ENCODE data around the gene ANKS1A. TPM values are rescaled to one million over a fixed set of nuclear protein-coding genes. Genes with fewer than 3 reads are reported as not detected.

Gene ANKS1A
- total RNA-seq, 1 donor from 2014 or later: 17.2 TPM

DNA sequence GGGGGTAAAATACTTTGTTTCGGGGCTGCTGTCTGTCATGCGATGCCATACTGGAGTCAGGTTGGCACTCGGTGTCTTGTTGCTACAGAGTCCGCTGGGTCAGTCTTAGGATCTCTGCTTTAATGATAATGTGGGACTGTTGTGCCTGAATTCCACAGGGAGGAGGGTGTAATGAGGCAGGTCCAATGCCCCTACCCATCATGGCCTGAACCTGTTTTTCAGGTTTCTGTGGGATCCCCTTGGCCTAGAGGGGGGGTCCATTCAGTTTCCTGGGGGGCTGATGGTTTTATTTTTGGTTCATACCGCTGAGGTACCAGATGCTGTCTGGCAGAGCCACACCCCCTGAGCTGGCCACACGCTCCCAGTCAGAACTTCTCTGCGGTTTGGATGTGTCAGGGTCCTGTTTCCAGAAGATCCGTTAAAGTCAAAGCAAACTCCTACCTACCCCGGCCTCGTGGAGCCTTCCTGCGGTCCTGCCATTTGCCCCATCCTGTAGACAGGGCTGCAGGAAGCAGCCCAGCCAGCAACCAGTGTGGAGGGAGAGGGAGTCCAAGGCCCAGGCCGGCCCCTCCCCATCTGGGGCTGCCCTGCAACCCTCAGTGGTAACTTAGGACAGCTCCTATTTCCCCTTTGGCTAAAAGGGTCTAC lies 182.4 kb downstream of the ANKS1A start:
- Mint-ChIP-seq H3K4me1 (ENCODE audit: low read depth) (no peaks in the 10 kb centered on the region), H3K4me3 (ENCODE audit: unreplicated experiment) (no peak overlapping the region), H3K9me3 (ENCODE audit: low read depth) (no peaks in the 10 kb centered on the region), H3K27ac (ENCODE audit: unreplicated experiment) (no peak overlapping the region), H3K36me3 (ENCODE audit: low read depth) (peaks cover 15% of the 10 kb centered on the region), H3K27me3 (ENCODE audit: low read depth) (no peaks in the 10 kb centered on the region)
- DNase-seq (ENCODE audit: low spot score): no peak
- TF ChIP-seq, protein P1, sequence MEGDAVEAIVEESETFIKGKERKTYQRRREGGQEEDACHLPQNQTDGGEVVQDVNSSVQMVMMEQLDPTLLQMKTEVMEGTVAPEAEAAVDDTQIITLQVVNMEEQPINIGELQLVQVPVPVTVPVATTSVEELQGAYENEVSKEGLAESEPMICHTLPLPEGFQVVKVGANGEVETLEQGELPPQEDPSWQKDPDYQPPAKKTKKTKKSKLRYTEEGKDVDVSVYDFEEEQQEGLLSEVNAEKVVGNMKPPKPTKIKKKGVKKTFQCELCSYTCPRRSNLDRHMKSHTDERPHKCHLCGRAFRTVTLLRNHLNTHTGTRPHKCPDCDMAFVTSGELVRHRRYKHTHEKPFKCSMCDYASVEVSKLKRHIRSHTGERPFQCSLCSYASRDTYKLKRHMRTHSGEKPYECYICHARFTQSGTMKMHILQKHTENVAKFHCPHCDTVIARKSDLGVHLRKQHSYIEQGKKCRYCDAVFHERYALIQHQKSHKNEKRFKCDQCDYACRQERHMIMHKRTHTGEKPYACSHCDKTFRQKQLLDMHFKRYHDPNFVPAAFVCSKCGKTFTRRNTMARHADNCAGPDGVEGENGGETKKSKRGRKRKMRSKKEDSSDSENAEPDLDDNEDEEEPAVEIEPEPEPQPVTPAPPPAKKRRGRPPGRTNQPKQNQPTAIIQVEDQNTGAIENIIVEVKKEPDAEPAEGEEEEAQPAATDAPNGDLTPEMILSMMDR (IDR thresholded peaks at IDR 0.05): no peak

DNA sequence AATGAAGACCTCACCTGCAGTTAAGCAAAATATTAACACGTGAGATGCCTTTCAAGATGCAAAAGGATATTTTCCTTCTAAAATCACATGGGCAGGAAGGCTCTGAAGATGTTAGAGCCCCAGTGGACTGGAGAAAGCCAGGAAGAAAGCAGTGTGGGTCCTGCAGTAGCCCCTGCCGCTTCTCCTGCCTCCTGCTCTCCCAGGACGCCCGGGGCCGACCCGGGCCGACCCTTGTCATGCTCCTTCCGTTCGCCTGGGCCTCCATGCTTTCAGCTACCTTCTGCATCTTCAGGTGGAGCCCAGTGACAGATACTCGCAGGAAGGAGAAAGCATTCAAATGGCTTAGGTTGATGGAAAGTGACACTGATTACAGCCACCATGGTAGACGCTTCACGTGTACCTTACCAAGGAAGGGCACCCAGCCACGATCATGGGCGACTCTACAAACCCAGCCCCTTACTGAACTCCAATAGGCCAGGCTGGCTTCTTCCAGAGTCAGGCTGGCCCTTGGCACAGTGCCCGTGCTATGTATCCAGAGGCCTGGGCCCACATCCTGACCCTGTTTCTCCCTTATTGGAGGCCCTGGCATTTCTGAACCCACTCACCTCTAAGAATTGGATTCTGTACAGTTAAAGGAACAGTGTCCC lies 183.1 kb downstream of the ANKS1A start:
- Mint-ChIP-seq H3K27ac (ENCODE audit: unreplicated experiment) (no peak overlapping the region), H3K36me3 (ENCODE audit: low read depth) (peaks cover 20% of the 10 kb centered on the region), H3K4me1 (ENCODE audit: low read depth) (no peaks in the 10 kb centered on the region), H3K4me3 (ENCODE audit: unreplicated experiment) (no peak overlapping the region), H3K27me3 (ENCODE audit: low read depth) (no peaks in the 10 kb centered on the region), H3K9me3 (ENCODE audit: low read depth) (no peaks in the 10 kb centered on the region)
- no peak for DNase-seq (ENCODE audit: low spot score)
- TF ChIP-seq, protein P1 (IDR thresholded peaks at IDR 0.05): no peak

DNA sequence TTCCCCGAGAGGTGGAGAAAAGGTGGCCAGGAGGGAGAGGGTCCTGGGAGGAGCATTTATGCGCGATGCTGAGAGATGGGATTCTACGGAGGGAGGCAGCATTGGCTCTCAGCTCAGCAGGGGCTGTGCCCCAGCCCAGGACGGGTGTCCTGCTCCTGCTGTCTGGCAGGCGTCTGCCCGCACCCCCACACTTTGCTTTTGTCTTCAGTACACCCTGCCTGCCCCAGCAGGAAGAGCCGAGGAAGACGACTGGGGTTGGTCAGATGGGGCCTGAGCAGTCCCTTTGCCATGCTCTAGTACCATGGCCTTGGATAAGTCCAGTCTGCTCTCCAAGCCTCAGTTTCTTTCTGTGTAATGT lies 183.6 kb downstream of the ANKS1A start:
- Mint-ChIP-seq H3K36me3 (ENCODE audit: low read depth) (peaks cover 20% of the 10 kb centered on the region), H3K27ac (ENCODE audit: unreplicated experiment) (no peak overlapping the region), H3K4me3 (ENCODE audit: unreplicated experiment) (no peak overlapping the region), H3K9me3 (ENCODE audit: low read depth) (no peaks in the 10 kb centered on the region), H3K4me1 (ENCODE audit: low read depth) (no peaks in the 10 kb centered on the region), H3K27me3 (ENCODE audit: low read depth) (no peaks in the 10 kb centered on the region)
- DNase-seq (ENCODE audit: low spot score): no peak
- TF ChIP-seq, protein P1 (IDR thresholded peaks at IDR 0.05): no peak

DNA sequence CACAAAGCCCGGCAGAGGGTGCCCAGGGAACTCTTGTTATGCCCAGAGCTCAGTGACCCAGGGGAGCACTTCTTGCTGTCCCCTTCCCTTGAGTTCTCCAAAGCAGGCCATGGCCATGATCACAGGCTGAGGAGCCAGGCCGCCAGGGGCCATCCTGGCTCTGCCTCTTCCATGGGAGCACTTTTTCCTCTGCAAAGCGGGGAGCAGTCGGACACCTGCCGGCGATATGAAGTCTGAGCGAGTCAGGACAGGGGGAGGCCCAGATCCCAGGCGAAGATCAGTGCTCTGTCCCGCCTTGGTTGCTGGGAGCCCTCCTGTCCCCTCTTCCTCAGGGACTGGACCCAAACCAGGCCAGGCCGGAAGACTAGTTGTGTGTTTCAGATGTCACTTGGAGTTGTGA lies 184.2 kb downstream of the ANKS1A start:
- H3K4me3 Mint-ChIP-seq (ENCODE audit: unreplicated experiment): no peak overlapping the region
- H3K27me3 Mint-ChIP-seq (ENCODE audit: low read depth): no peaks in the 10 kb centered on the region
- no peak overlapping the region for H3K27ac Mint-ChIP-seq (ENCODE audit: unreplicated experiment)
- DNase-seq (ENCODE audit: low spot score): no peak
- no peaks in the 10 kb centered on the region for H3K9me3 Mint-ChIP-seq (ENCODE audit: low read depth)
- H3K4me1 Mint-ChIP-seq (ENCODE audit: low read depth): no peaks in the 10 kb centered on the region
- peaks cover 20% of the 10 kb centered on the region for H3K36me3 Mint-ChIP-seq (ENCODE audit: low read depth)
- TF ChIP-seq, protein P1 (IDR thresholded peaks at IDR 0.05): no peak

DNA sequence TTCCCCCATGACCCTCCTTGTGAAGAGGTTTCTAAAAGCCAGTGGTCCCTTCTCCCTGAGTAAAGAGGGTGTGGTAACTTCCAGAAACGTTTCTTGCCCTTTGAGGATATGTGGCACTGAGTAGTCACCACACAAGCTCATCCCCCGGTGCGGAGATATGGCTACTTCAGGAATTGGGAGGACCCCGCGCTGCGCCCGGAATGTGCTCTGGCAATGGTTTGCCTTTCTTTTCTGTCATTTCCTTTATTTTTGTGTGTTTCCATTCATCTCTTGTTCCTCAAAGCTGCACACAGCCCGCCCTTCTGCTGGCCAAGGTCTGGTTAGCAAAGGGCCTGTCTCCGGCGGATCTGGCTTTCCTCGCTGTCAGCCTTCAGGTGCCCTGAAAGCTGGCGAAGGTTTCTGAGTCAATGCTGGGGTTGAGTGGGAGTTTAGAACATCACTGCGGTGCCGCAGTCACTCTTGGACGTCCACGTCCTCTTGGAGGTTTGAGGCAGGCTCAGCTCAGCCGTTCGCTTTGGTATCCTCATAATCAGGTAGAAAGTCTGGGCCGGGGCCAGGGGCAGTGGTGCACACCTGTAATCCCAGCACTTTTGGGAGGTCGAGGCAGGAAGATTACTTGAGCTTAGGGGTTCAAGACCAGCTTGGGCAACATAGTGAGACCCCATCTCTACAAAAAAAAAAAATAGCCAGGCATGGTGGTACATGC lies 184.9 kb downstream of the ANKS1A start:
- Mint-ChIP-seq H3K27me3 (ENCODE audit: low read depth) (no peaks in the 10 kb centered on the region), H3K9me3 (ENCODE audit: low read depth) (no peaks in the 10 kb centered on the region), H3K4me1 (ENCODE audit: low read depth) (no peaks in the 10 kb centered on the region), H3K27ac (ENCODE audit: unreplicated experiment) (no peak overlapping the region), H3K4me3 (ENCODE audit: unreplicated experiment) (no peak overlapping the region), H3K36me3 (ENCODE audit: low read depth) (peaks cover 18% of the 10 kb centered on the region)
- DNase-seq (ENCODE audit: low spot score): no peak
- TF ChIP-seq, protein P1 (IDR thresholded peaks at IDR 0.05): no peak

All from chondrocyte (in vitro differentiated cells).